HFF-Myc (cell line): ENCODE measurements around the gene SLC2A4RG.

Experiments
- DNase-seq: peaks from one replicate; pipeline ENCODE4 v3.0.0-alpha.2; 2011; ENCODE audit warnings: low read depth; ENCODE audit errors: extremely low read depth
- H3K4me3 ChIP-seq: replicated peaks from 2 replicates; pipeline ENCODE4 v1.5.1; 2011; ENCODE audit warnings: low read depth, mild to moderate bottlenecking, control low read depth, low read length
- CTCF ChIP-seq: IDR thresholded peaks from 2 replicates; pipeline ENCODE4 v1.5.1; 2012; ENCODE audit warnings: mild to moderate bottlenecking, low read depth, low read length, control low read depth; ENCODE audit errors: missing control alignments

SLC2A4RG gene

GRCh38 chr20:63693083-63693732, 46.4 kb upstream of the SLC2A4RG start:
- TF ChIP-seq CTCF: no peak
- DNase-seq: no peak
- H3K4me3 ChIP-seq: no peak overlapping the region

GRCh38 chr20:63693733-63694583, 45.6 kb upstream of the SLC2A4RG start:
- TF ChIP-seq CTCF: no peak
- no peak overlapping the region for H3K4me3 ChIP-seq
- DNase-seq: no peak

GRCh38 chr20:63694584-63695423, 44.8 kb upstream of the SLC2A4RG start:
- no peak for DNase-seq
- no peak for TF ChIP-seq CTCF
- no peak overlapping the region for H3K4me3 ChIP-seq

GRCh38 chr20:63695424-63696305, 43.9 kb upstream of the SLC2A4RG start:
- TF ChIP-seq CTCF: no peak
- DNase-seq: no peak
- no peak overlapping the region for H3K4me3 ChIP-seq

- DNase-seq: no peak
- no peak for TF ChIP-seq CTCF
- peak overlapping the region; percentile 26 for H3K4me3 ChIP-seq
Observed at GRCh38 chr20:63696306-63696627, 43.3 kb upstream of the SLC2A4RG start.
